Measurements from ENCODE around the gene NR2F1-AS1.
"Not testable (repeated sequence)": the region's sequence is repeated elsewhere in the genome, so short reads cannot be mapped to it uniquely, and the experiment has no call there.

NR2F1-AS1 gene

DNA sequence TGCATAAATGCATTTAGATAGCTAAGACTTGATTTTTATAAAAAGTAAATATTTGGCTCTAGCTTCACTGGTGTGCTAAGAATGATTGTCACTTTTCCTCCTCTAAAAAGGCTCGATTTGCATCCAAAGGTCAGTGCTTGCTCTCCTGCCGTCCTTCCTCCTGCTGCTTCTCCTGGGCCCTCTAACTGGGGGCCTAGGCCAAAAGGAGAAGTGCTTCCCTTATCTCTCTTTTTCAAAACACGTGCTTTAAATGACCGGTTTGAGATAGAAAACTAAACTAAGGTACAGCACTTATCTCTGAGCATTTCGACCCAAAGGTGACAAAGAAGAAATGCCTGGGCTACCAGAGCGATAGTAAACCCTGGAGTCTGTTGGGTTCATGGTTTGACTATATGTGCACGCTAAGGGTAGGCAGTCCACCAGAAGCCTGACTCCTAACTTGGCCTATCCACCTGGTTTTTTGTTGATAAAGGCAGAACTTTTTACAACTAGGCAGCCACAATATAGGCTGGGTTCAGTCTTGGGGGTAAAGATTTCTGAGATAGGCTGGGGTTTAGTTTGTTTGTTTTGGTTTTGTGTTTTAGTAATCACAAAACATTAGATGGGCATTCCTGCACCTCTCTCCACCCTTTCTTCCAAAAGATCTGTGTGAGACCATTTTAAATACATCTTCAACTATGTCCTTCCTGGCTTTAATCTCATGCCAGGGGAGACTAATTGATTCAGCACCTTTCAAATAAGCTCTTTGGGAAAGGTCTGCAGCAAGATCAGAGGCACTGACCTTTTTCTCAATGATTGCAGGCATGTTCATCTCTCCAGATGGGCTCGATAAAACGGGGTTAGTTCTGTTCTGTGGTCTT lies 3.8 kb downstream of the NR2F1-AS1 start:
- peak; percentile 75 for DNase-seq (ENCODE audit: low spot score)

DNA sequence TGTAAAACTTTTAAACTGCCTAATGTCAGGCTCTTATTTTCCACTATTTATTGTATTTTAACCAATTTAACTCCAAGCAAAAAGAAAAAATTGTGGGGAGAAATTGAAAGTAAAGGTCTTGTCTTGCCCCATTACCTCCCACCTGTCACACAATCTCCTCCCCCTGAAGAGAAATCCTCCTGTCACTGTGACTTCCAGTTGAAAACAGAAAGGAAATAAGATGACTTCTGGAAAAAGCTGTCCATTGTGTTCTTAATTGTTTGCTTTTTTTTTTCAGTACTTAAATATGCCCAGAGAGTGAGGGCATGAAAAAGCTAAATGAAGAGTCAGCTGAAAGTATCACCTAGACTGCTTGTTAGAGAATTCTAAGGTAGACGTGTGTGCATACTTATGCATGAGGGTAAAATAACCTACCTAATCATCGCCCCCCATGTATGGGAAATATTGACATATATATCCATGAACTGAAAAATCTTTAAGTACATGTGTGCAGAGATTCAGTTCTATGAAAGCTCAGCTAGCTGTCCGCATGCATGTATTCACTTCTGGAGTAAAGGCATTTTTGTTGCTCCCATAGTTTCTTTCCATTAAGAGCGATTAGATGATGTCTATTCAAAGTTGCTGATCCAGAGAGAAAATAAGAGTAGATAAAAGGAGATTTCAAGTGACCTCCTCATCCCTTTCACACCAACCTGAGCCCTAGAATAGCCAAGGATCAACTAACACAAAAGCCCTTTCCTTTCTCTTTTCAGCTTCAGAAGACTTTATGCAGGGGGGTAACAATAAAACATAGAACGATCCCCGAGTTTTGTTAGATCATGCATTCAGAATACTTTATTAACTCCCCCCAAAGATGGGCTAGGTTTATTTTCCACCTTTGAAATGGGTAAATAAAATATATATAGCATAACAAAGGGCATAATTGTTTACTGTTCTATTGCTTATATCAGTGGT lies 5.3 kb downstream of the NR2F1-AS1 start:
- DNase-seq (ENCODE audit: low spot score) = no peak

DNA sequence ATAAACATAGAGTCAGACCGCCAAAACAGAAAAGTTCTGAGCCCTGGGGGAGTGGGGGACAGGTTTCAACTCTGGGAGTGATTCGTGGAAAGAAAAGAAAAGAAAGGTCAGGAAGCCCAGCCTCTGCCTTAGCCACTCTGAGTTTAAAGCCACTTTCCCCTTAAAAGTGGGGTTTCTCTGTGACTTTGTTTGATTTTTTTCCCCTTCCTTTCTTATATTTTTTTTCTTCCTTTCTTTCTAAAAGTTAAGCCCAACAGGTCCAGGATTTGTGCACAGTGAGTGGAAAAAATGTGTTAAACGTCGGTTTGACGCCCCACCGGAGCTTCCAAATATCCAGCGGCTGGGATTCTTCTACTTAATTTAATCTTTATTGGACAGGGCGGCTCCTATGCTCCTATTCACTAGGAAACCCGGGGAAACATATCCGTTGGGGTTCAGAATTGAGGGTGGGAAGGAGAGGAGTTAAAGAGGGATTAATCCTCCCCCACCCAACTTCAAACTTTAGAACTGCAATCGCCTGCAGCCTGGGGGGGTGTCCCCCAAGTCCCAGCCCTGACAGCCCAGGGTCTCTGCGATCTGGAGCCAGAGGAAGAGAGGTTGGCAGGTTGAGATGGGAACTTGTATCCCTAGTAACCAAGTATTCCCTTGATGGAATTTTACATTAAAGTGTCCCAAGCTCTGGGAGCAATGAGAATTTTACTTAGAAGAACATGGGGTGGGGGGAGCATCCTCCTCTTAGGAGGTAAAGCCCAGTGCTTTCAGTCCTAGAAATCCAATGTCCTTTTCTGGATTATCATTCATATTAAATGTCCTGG lies 6.3 kb downstream of the NR2F1-AS1 start:
- DNase-seq (ENCODE audit: low spot score) = no peak

GRCh38 chr5:93573354-93574351 lies 7.4 kb downstream of the NR2F1-AS1 start:
- DNase-seq (ENCODE audit: low spot score) = no peak

- DNase-seq (ENCODE audit: low spot score) = no peak
These were observed 8.2 kb downstream of the NR2F1-AS1 start for GRCh38 chr5:93572608-93573353.

DNA sequence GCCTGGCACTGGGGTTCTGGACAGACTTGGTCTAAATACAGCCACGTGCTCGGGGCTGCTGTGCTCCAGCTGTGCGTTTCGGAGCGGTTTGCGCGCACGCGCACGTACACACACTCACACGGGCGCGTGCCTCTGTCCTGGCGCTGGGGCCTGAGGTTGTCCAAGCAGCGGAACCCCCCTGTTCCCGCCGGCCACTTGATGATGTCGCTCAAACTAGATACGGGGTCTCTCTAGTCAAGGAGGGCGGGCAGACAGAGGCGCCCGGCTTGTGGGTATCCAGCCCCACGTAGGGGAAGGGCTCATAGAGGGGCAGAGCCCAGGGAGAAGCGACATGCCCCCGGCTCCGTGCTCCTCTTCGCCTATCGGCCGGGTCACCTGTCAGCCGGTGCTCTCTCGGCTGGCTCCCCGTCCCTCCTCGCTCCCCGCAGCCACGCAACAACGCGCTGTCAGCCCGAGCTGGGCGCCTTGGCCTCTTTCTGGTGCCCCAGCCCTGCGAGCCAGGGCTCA lies 8.9 kb downstream of the NR2F1-AS1 start:
- DNase-seq (ENCODE audit: low spot score) = no peak

- DNase-seq (ENCODE audit: low spot score) = no peak
These were observed 9.7 kb downstream of the NR2F1-AS1 start for GRCh38 chr5:93571114-93571949.

DNA sequence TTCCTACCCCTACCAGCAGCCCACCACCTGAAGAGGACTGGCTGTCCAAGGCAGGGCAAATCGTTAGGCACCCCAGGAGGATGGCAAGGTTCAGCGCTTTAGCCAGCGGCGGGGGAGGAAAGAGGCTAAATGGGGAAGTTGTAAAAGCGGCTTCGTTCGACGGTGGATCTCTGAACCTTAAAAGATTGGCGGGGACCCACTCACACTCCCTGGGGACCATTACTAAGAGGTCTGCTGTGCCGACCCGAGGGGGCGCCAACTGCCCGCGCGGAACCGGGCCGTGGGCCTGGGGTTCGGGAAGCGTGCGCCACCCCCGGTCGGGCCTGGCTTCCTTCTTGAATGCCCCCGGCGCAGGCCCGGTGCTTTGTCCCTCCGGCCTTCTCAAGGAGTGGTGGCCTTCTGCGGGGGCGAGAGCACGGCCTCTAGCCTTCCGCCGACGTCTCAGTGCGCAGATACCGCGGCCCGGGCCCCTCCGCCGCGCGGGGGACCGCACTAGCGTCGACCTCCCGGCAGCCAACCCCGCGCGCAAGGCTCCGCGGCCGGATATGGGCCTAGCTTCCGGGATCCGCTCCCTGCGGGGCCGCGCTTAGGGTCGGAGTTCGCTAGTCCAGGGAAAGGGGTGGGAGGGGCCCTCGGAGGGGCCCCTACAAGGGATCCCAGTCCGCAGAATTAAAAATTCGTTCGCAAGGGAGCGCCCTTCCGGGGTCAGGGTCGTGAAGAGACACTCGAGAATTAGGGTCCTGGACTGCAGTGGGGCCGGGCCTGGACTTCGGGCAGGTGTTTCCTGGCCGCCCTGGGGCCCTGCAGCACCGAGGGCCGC lies 10.5 kb downstream of the NR2F1-AS1 start:
- no peak for DNase-seq (ENCODE audit: low spot score)

DNA sequence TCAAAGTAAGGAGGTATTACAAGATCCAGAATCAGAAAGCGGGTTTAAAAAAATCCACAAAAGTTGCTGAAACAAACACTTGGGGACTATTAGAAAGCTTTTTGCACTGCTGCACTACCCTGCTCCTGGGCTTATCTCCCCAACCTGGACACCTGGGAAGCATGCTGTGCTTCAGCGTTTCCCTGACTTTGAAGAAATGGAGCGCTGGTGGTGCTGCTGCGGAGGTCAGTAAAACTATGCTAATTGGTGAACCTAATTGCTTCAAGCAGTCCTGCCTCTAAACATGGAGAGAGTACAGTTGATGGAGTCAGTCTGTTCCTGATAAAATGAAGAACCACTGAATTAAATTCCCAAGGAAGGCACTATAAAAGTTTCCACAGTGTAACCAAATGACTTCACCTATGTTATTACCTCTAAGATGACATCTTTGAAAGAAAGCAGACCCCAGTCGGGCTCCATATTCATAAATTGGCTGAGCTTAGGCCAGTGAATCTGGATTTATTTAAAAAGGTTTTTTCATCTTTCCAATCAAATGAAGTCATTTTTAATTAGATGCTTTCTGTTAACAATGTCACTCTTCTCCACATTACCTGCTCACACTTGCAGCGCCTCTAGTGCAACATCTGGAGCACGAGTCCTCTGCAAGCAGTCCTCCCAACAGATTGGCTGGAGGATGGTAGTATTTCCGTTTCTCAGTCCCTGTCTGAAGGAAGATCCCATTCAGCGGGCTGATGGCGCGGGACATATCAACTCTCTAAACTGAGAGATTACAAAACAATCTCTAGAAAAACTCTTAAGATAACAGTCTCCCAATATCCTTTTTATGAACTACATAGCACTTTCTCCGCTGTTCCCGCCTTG lies 11.5 kb downstream of the NR2F1-AS1 start:
- no peak for DNase-seq (ENCODE audit: low spot score)

DNA sequence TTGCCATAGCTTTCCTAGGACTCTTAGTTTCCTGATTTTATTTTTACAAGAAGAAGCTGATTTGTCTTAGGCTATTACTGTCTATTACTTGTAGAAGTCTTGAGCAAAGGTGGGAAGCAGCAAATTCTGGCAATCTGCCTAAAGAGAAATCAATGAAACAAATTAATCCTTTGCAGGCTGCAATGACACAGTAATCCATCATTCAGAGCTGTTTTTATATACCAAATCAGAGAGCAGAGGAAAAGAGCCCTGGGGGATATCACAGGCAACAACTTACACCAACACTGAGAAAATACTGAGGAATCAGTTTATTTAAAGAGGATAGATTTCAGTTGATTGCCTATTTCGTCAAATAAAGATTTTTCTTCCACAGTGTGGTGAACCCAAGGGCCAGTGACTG lies 13.6 kb downstream of the NR2F1-AS1 start:
- no peak for DNase-seq (ENCODE audit: low spot score)

- no peak for DNase-seq (ENCODE audit: low spot score)
These were observed 14.9 kb downstream of the NR2F1-AS1 start for GRCh38 chr5:93566091-93566490.

DNA sequence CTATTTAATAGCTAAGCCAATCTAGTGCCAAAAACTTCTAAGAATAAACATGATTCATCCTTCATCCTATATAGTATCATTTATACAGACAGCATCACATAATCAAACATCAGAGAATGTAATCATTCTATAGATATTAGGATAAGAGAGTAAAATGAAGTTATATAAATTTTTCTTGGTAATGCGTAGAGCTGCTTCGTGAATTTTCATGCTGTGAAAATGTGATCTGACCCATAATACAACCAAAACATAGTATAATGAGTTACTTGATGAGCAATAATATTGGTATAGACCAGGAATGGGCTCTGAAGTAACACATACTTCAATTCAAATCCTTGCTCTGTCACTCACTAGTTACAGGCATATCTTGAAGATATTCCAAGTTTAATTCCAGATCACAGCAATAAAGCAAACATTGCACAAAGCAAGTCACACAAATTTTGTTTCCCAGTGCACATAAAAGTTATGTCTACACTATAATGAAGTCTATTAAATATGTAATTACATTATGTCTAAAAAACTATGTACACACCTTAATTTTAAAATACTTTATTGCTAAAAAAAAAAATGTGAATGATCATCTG lies 23.9 kb downstream of the NR2F1-AS1 start:
- no peak for DNase-seq (ENCODE audit: low spot score)

DNA sequence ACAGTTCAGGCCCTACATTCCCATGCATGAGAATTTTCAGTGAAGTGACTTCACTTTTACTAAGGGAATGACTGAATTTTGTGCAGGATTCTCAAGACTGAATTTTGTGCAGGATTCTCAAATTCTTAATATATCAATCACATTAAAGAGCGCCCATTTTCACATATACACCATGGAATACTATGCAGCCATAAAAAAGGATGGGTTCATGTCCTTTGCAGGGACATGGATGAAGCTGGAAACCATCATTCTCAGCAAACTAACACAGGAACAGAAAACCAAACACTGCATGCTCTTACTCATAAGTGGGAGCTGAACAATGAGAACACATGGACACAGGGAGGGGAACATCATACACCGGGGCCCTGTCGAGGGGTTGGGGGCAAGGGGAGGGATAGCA lies 31.4 kb downstream of the NR2F1-AS1 start:
- not testable (repeated sequence) for DNase-seq (ENCODE audit: low spot score)

DNA sequence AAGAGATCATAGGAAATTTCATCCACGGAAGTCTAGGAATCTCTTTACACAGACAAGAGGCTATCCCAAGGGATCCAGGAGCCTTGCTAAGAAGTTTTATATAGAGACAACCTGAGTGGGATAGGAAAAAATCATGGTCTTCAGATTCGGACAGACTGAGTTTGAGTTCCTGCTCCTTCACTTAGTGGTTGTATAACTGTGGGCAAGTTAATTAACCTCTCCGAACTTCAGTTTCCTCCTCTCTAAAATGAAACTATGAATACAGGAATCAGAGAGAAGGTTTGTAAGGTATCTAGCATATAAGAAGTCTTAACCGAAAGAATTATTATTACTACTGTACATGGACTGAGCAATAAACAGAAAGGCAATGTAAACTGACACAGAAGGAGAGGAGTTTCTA lies 35.1 kb downstream of the NR2F1-AS1 start:
- no peak for DNase-seq (ENCODE audit: low spot score)

- peak; percentile 9 for DNase-seq (ENCODE audit: low spot score)
These were observed 48.6 kb downstream of the NR2F1-AS1 start for GRCh38 chr5:93532370-93532769.

DNA sequence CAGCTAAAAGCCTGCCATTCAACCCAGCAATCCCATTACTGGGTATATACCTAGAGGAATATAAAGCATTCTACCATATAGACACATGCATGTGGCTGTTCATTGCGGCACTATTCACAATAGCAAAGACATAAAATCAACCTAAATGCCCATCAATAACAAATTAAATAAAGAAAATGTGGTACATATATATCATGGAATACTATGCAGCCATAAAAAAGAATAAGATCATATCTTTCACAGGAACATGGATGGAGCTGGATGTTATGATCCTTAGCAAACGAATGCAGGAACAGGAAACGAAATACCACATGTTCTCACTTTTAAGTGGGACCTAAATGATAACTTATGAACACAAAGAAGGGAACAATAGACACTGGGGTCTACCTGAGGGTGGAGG lies 59.2 kb downstream of the NR2F1-AS1 start:
- DNase-seq (ENCODE audit: low spot score) = not testable (repeated sequence)

DNA sequence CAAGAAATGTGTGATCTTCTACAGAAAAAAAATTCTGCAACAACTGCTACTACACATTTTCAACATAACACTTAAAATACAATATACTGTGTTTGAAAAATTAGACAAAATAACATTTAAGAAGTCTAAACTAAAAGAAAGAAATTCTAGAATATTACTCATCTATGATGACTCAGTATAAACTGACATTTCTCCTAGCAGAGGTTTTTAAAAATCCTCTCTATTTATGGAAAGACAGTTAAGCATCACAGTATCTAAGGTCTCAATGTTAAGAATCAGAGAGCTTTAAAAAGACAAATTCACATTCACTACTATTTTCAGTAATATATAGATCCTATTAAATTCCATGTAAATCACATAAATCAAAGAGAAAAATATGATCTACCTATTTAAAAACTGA lies 61.3 kb downstream of the NR2F1-AS1 start:
- no peak for DNase-seq (ENCODE audit: low spot score)

All from HuH-7 (cell line).